A673 (cell line): ENCODE data around the gene P2RY14.

ENCODE experiments used
- CTCF ChIP-seq: fragments of 300-800, 200-600 bp; sonication (generic); conservative IDR thresholded peaks from 2 replicates; pipeline ENCODE4 v1.5.1; 2017; ENCODE audit warnings: low read depth, mild to moderate bottlenecking, antibody characterized with exemption, low read length, moderate library complexity, mixed read lengths
- EZH2 ChIP-seq: fragments of 200-600 bp; sonication (generic); IDR thresholded peaks from 2 replicates; pipeline ENCODE4 v1.6.1; 2017; ENCODE audit warnings: borderline replicate concordance, low read depth, mild to moderate bottlenecking, mixed read lengths, antibody characterized with exemption, low read length; ENCODE audit not compliant: poor library complexity, severe bottlenecking

GRCh38 chr3:151300539-151300938 is 22.2 kb upstream of the P2RY14 start:
- TF ChIP-seq CTCF (no peak), EZH2 (no peak)
